B cell (primary cell): ENCODE results near the gene ERAP2. TPM values are rescaled to one million over a fixed set of nuclear protein-coding genes. Genes with fewer than 3 reads are reported as not detected.

ENCODE experiments used
- ATAC-seq: fragments of 200-7000 bp; cut with Tn5 transposase; one replicate; pipeline ENCODE4 v1.10.0; 2021; ENCODE audit warnings: low read depth, mild to moderate bottlenecking, moderate number of reproducible peaks, moderate library complexity
- CTCF ChIA-PET: fragments of 350-600 bp; sonication (Branson Sonifier 250); formaldehyde crosslinking; loops from one replicate; lab custom pipeline; 2021; ENCODE audit warnings: antibody characterized with exemption, inconsistent platforms; lab: Charles Lee
- POLR2A ChIA-PET: fragments of 350-600 bp; sonication (Branson Sonifier 250); formaldehyde crosslinking; loops from one replicate; lab custom pipeline; 2021; ENCODE audit warnings: antibody characterized with exemption; lab: Charles Lee
- DNase-seq: peaks from one replicate; pipeline ENCODE4 v3.0.0; 2013
- H2AFZ ChIP-seq: 2 replicates; pipeline ENCODE4 v1.6.1; 2012; ENCODE audit warnings: mild to moderate bottlenecking, low read depth, low read length; ENCODE audit not compliant: insufficient read depth, poor library complexity, severe bottlenecking
- H3K27ac ChIP-seq, 2 donors: 1 replicate in 1 of 2; 2 replicates in 1 of 2; pipeline ENCODE4 v1.5.1; 2012 to 2013; ENCODE audit warnings: low read length in 2 of 2, mild to moderate bottlenecking in 2 of 2, moderate library complexity in 1 of 2
- H3K27me3 ChIP-seq, 4 experiments: fragments of 200-600 bp in 1 of 4; sonication (generic) in 1 of 4; replicated peaks in 1 of 4; 1 replicate in 2 of 4; 2 replicates in 2 of 4; pipeline versions ENCODE4 v1.6.1 to v1.7.0; 2013 to 2016; ENCODE audit warnings: low read length in 3 of 4, mild to moderate bottlenecking in 2 of 4, mixed read lengths in 1 of 4, moderate library complexity in 1 of 4; ENCODE audit not compliant: insufficient read depth in 4 of 4, control insufficient read depth in 3 of 4; ENCODE audit errors: control extremely low read depth in 1 of 4
- H3K36me3 ChIP-seq, 2 experiments: replicated peaks in 1 of 2; 1 replicate in 1 of 2; 2 replicates in 1 of 2; pipeline versions ENCODE4 v1.6.1 to v1.7.1; 2013; ENCODE audit warnings: low read length in 1 of 2; ENCODE audit not compliant: insufficient read depth in 2 of 2, control insufficient read depth in 1 of 2; ENCODE audit errors: control extremely low read depth in 1 of 2, extremely low read depth in 1 of 2
- H3K4me1 ChIP-seq, 2 donors: fragments of 200-600 bp in 1 of 2; sonication (generic) in 1 of 2; 1 replicate in 1 of 2; 2 replicates in 1 of 2; pipeline versions ENCODE4 v1.5.1 to v1.6.1; 2013 to 2017; ENCODE audit warnings: low read length in 2 of 2; ENCODE audit not compliant: control insufficient read depth in 2 of 2, insufficient read depth in 2 of 2
- H3K4me2 ChIP-seq: replicated peaks from 2 replicates; pipeline ENCODE3; 2012; ENCODE audit warnings: mild to moderate bottlenecking, low read depth, low read length; ENCODE audit not compliant: poor library complexity, severe bottlenecking
- H3K4me3 ChIP-seq, 5 experiments: fragments of 200-600 bp in 1 of 5; sonication (generic) in 1 of 5; 1 replicate in 3 of 5; 2 replicates in 2 of 5; pipeline versions ENCODE4 v1.5.1 to v1.7.0; 2011 to 2016; ENCODE audit warnings: low read length in 4 of 5, mild to moderate bottlenecking in 4 of 5, low read depth in 2 of 5, control low read depth in 1 of 5, moderate library complexity in 1 of 5; ENCODE audit not compliant: insufficient read depth in 1 of 5; ENCODE audit errors: control extremely low read depth in 1 of 5, extremely low read depth in 1 of 5
- H3K79me2 ChIP-seq: fragments of 200-600 bp; sonication (generic); one replicate; pipeline ENCODE4 v1.6.0; 2016; ENCODE audit warnings: low read length; ENCODE audit not compliant: control insufficient read depth, insufficient read depth
- H3K9ac ChIP-seq: fragments of 200-600 bp; sonication (generic); 2 replicates; pipeline ENCODE4 v1.6.1; 2017; ENCODE audit warnings: mild to moderate bottlenecking, low read length, moderate library complexity
- H3K9me3 ChIP-seq, 3 donors: one replicate each; pipeline versions ENCODE4 v1.6.1 to v1.7.1; 2013; ENCODE audit warnings: low read length in 2 of 3; ENCODE audit not compliant: control insufficient read depth in 2 of 3, insufficient read depth in 1 of 3; ENCODE audit errors: control extremely low read depth in 1 of 3
- H4K20me1 ChIP-seq: 2 replicates; pipeline ENCODE4 v1.6.0; 2012; ENCODE audit warnings: mild to moderate bottlenecking, low read length; ENCODE audit not compliant: insufficient read depth, control insufficient read depth, poor library complexity, severe bottlenecking
- H3K27ac Mint-ChIP-seq: one replicate; pipeline ENCODE4 v1.8.0; 2021; ENCODE audit warnings: mixed read lengths
- H3K27me3 Mint-ChIP-seq: one replicate; pipeline ENCODE4 v1.8.0; 2021; ENCODE audit warnings: mixed read lengths
- H3K4me1 Mint-ChIP-seq: one replicate; pipeline ENCODE4 v1.8.0; 2021; ENCODE audit warnings: mixed read lengths
- H3K4me3 Mint-ChIP-seq: one replicate; pipeline ENCODE4 v1.8.0; 2021; ENCODE audit warnings: mixed read lengths
- H3K9me3 Mint-ChIP-seq: one replicate; pipeline ENCODE4 v1.8.0; 2022; ENCODE audit warnings: mixed read lengths; ENCODE audit not compliant: insufficient read depth
- CTCF ChIP-seq: fragments of 200-600 bp; IDR thresholded peaks from one replicate; pipeline ENCODE4 v1.8.0; 2022; ENCODE audit warnings: antibody characterized with exemption, mild to moderate bottlenecking
- EZH2 ChIP-seq: IDR thresholded peaks from 2 replicates; pipeline ENCODE4 v1.6.1; 2012; ENCODE audit warnings: borderline replicate concordance, low read depth, mild to moderate bottlenecking, moderate library complexity, low read length; ENCODE audit not compliant: insufficient read depth, poor library complexity, severe bottlenecking
- WGBS: methylation state at CpG from one replicate; pipeline ENCODE4 v1.1.5; 2013; ENCODE audit warnings: missing lambda C conversion rate; ENCODE audit not compliant: insufficient coverage; 5-methylcytosine and 5-hydroxymethylcytosine counted together
- intact Hi-C: fragments of 100-400 bp; cut with micrococcal nuclease; formaldehyde crosslinking; loops from one replicate; pipeline ENCODE4 v1.10.0; 2022
- polyA plus RNA-seq: library from polyadenylated mRNA; depleted of rRNA; stranded (reverse); fragments of >200 nt; gene quantifications from 2 replicates; pipeline ENCODE4 v1.2.3, GENCODE V29; 2012
- total RNA-seq, 2 donors: library from RNA; stranded (reverse); fragments of 120-200 nt in 1 of 2; gene quantifications; 1 replicate in 1 of 2; 2 replicates in 1 of 2; pipeline versions ENCODE4 v1.2.3 to v1.2.4, GENCODE V29; 2013 to 2022

The ERAP2 gene
- total and polyA plus RNA-seq, 2 donors (not counting 1 experiment from before 2014, with no cell fraction given): 18.5 to 74.2 TPM

DNA sequence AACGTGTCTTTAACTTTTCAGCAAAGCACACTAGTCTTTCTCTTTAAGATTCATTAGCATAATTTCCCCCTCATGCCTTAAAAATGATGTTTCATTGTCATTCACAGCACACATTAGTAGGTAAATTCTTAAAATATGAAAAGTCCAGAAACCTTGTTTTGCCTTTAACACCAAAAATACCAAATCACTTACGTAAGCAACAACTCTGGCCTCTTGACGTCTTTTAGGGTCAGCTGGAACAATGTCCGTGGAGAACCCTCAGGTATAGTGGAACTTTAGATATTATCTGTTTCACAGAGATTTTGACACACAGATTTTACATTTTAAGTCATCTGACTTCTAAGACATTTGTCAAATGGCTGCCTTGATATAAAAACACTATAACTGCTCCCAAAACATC lies 90.5 kb downstream of the ERAP2 start:
- Mint-ChIP-seq H3K4me1 (peaks cover 79% of the 10 kb centered on the region), H3K27ac (no peak overlapping the region), H3K9me3 (no peaks in the 10 kb centered on the region), H3K4me3 (no peak overlapping the region), H3K27me3 (no peaks in the 10 kb centered on the region)
- Histone ChIP-seq H3K4me2 (no peak overlapping the region), H3K9me3 (no peaks in the 10 kb centered on the region), H3K79me2 (peaks cover 100% of the 10 kb centered on the region), H3K4me3 (no peak overlapping the region), H3K4me1 (peaks cover 29 to 53% of the 10 kb centered on the region in 2 donors), H3K9ac (no peak overlapping the region), H2AFZ (no peak overlapping the region), H3K27ac (no peak overlapping the region), H3K27me3 (no peaks in the 10 kb centered on the region), H4K20me1 (peaks cover 41% of the 10 kb centered on the region), H3K36me3 (peaks cover 0 to 11% of the 10 kb centered on the region in 2 experiments)
- intact Hi-C loops: no loop called here
- TF ChIP-seq CTCF (no peak), EZH2 (no peak)
- ATAC-seq (no peak), DNase-seq (no peak)
- POLR2A ChIA-PET: interaction anchor here (0.7 kb wide), 2 partner anchors 12 to 16 kb away, joined by 3 read pairs; no protein-coding TSS in a partner anchor
- no CpG with 5 or more reads among the region's 4 CpGs for WGBS
- CTCF ChIA-PET: interaction anchor here (0.9 to 1.3 kb wide), 3 partner anchors 14 to 97 kb away, joined by 3 to 5 read pairs (median 4); no protein-coding TSS in a partner anchor

- H3K4me3 ChIP-seq: no peak overlapping the region
- no peak for DNase-seq
- no peaks in the 10 kb centered on the region for H3K27me3 ChIP-seq
- H3K27ac ChIP-seq: no peak overlapping the region
- no peaks in the 10 kb centered on the region for H3K9me3 ChIP-seq
- no CpG with 5 or more reads among the region's 1 CpG for WGBS
- H4K20me1 ChIP-seq: peaks cover 43% of the 10 kb centered on the region
- no peak for ATAC-seq
- TF ChIP-seq EZH2 (no peak), CTCF (no peak)
- no peak overlapping the region for H3K4me2 ChIP-seq
- H3K4me1 ChIP-seq: peaks cover 28 to 53% of the 10 kb centered on the region in 2 donors
- intact Hi-C loops: no loop called here
- Mint-ChIP-seq H3K9me3 (no peaks in the 10 kb centered on the region), H3K4me3 (no peak overlapping the region), H3K27ac (no peak overlapping the region), H3K4me1 (peaks cover 79% of the 10 kb centered on the region), H3K27me3 (no peaks in the 10 kb centered on the region)
- ChIA-PET POLR2A (no interaction called here), CTCF (interaction anchor here (1.1 kb wide), 1 partner anchor 98 kb away, joined by 5 read pairs; no protein-coding TSS in a partner anchor)
- peaks cover 0 to 11% of the 10 kb centered on the region in 2 experiments for H3K36me3 ChIP-seq
- H2AFZ ChIP-seq: no peak overlapping the region
- peaks cover 100% of the 10 kb centered on the region for H3K79me2 ChIP-seq
- H3K9ac ChIP-seq: no peak overlapping the region
These were observed 91.1 kb downstream of the ERAP2 start for GRCh38 chr5:96967400-96967799.
